Skin of body (tissue), 2 donors: ENCODE measurements around the gene ADAMTSL5. TPM values are rescaled to one million over a fixed set of nuclear protein-coding genes. Genes with fewer than 3 reads are reported as not detected.

Source experiments
- DNase-seq: peaks from one replicate; lab custom pipeline; 2025; lab: John Stamatoyannopoulos, UW
- total RNA-seq: library from RNA; depleted of rRNA; stranded (reverse); fragments of >200 nt; gene quantifications from one replicate; pipeline ENCODE4 v1.2.3, GENCODE V29; 2014

The ADAMTSL5 gene
- total RNA-seq, 1 donor from 2014 or later: 3.1 TPM

- no peak for DNase-seq
These were observed 15.9 kb downstream of the ADAMTSL5 start for GRCh38 chr19:1496714-1497577.

GRCh38 chr19:1495799-1496713 lies 16.8 kb downstream of the ADAMTSL5 start:
- no peak for DNase-seq

DNA sequence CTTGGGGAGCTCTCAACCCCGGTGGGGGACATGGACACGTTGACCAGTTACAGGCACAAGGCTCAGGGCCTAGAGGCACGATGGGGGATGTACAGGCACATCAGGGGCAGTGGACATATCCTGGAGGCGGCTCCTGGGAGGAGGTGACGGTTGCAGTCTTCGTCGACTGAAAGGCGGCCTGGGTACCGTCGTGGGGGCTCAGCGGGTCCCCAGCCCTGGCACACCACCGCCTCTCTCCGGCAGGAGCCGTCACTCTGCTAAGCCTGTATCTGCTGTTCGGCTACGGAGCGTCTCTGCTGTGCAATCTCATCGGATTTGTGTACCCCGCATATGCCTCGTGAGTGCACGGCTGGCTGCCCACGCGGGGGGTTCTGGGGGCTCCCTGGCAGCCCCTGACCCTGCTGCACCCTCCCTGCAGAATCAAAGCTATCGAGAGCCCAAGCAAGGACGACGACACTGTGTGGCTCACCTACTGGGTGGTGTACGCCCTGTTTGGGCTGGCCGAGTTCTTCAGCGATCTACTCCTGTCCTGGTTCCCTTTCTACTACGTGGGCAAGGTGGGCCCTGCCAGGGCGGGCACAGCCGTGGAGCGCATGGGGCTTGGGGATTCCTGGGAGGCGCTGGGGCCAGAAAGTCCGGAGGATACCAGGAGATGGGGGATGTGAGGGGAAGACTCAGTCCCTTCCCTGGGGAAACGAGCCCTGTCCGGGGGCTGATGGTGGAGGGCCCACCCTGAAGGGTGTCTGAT lies 17.6 kb downstream of the ADAMTSL5 start:
- no peak for DNase-seq

- no peak for DNase-seq
These were observed 18.6 kb downstream of the ADAMTSL5 start for GRCh38 chr19:1494115-1494815.

DNA sequence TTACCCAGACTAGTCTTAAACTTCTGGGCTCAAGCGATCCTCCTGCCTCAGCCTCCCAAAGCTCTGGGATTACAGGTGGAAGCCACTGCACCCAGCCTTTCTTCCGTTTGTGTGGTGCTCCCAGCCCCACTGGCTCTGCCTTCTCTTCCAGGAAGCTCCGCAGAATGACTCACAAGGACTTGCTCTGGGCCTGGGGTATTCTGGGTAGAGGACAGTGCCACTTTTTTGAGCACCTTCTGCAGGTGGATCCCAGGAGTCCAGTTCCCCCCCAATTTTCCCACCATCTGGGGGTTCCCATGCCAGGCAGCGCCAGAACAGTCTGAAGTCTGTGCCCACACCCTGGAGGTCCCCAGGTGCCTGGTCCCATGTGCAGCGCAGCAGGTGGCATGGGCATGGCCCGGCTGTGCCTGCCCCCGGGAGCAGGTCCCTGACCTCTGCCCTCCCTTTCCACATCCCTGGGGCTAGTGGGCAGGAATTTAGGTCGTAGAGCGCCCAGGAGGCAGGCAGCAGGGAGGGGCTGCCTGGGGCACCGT lies 20.3 kb downstream of the ADAMTSL5 start:
- DNase-seq: no peak

DNA sequence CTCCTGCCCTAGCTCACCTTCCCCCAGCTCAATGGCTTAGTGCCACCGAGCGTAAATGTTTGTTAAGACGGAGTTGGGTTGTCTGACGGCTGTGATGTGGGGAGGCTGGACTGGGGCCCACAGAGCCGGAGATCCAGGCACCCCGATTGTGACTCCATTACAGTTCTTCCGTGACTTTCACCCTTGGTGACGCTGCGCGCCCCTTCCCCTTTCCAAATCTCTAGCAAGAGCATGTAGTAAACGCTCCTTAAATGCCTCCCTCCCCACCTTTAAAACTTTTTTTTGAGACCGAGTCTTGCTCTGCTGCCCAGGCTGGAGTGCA lies 21.0 kb downstream of the ADAMTSL5 start:
- DNase-seq: no peak

GRCh38 chr19:1491114-1491848 lies 21.5 kb downstream of the ADAMTSL5 start, which contains the start of gene REEP6:
REEP6 (plus strand) TSS chr19:1491181; CDS start chr19:1491270, 89 bp downstream.
- no peak for DNase-seq

GRCh38 chr19:1490311-1491113 lies 22.3 kb downstream of the ADAMTSL5 start, which contains the start of gene PCSK4:
PCSK4 (minus strand) TSS chr19:1490350; CDS start chr19:1490346, 4 bp downstream.
- DNase-seq: peak; percentile 100

GRCh38 chr19:1489463-1490310 lies 23.1 kb downstream of the ADAMTSL5 start:
- DNase-seq: no peak

- no peak for DNase-seq
These were observed 24.6 kb downstream of the ADAMTSL5 start for GRCh38 chr19:1488282-1488601.

GRCh38 chr19:1487576-1488281 lies 25.1 kb downstream of the ADAMTSL5 start:
- DNase-seq: no peak

DNA sequence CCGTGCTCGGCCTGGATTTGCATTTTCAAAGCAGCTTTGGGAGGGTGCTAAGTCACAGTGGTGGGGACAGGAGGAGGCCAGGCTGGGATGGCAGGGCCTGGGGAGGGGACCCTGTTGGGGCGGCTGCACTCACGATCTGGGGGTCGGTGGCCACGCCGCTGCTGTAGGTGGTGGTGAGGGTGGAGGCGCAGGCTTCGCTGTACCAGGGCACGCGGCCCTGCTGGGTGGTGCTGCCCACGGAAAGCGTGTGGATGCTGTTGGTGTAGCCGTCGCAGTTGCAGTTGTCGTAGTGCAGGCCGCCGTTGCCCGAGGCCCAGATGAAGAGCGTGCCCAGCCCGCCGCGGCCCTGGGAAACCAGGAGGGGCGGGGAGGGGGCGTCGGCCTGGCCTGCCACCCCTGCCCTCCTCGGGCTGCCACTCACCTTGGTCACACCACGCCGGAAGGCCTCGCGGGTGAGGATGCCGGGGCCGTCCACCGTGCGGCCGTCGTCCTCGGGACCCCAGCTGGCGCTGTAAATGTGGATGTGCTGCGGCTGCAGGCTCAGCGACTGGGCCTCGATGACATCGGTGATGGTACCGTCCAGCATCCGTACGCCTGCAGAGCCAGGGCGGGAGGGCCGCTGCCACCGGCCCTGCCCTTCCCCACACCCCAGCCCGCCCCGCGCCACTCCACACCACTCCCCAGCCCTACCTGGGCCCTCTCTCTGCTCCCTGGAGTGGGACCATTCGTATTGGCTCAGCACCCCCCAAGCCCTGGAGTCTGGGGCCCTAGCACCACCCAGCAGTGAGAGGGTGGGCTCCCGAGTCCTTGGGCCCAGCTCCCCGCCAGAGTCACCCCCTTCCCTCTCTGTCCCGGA lies 25.9 kb downstream of the ADAMTSL5 start:
- no peak for DNase-seq

DNA sequence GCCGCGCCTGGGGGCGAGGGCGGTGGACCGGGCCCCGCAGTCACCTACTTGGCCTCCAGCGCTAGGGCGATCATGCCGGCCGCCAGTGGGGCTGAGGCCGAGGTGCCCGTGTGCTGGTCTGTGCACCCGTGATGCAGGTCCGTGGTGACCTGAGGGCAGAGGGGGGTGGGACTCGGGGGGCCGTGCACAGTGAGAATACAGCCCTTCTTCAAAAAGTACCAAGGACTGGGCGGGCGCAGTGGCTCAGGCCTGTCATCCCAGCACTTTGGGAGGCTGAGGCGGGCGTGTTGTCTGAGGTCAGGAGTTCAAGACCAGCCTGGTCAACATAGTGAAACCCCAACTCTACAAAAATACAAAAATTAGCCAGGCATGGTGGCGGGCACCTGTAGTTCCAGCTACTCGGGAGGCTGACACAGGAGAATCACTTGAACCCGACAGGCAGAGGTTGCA lies 28.8 kb downstream of the ADAMTSL5 start:
- no peak for DNase-seq

GRCh38 chr19:1483131-1483978 lies 29.5 kb downstream of the ADAMTSL5 start:
- no peak for DNase-seq

DNA sequence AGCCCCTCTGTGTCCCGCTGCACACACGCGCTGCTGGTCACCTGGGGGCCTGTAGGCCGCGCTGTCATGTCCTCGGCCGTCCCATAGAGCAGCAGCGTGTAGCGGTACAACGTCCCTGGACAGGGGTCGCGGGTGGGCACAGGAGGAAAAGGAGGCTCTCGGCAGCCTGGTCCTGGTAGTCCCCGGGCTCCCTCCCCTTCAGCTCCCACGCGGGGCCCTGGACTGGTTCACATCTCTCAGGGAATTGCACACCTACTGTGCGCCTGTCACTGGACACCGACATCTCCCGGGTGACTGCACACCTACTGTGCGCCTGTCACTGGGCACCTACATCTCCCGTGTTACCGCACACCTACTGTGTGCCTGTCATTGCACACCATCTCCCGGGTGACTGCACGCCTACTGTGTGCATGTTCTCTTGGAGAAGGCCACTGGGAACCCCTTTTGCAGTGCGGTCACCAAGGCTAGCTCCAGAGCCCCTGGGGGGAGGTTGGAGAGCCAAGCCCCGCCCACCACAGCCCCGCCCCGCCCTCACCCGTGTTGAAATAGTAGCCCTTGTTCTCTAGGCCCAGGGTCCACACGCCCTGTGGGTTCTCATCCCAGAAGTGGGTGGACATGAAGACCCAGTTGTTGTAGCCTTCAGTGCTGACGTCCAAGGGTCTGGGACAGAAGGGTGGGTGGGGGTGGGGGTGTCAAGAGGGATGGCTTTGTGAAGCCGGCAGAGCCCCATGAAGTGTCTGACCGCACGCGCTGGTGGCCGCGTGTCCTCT lies 30.3 kb downstream of the ADAMTSL5 start:
- DNase-seq: no peak
